Choroid plexus epithelial cell (primary cell): ENCODE data around the gene MIER2.

Experiments
- DNase-seq: peaks from one replicate; pipeline ENCODE4 v3.0.0-alpha.2; 2010; ENCODE audit warnings: low read depth
- H3K4me3 ChIP-seq: 2 replicates; pipeline ENCODE4 v1.5.1; 2011; ENCODE audit warnings: low read depth, mild to moderate bottlenecking, control low read depth, low read length, moderate library complexity
- CTCF ChIP-seq: conservative IDR thresholded peaks from 2 replicates; pipeline ENCODE4 v1.5.1; 2011; ENCODE audit warnings: low read depth, mild to moderate bottlenecking, control low read depth, inconsistent platforms, low read length, moderate library complexity

MIER2 gene

GRCh38 chr19:355134-355533 is 10.5 kb upstream of the MIER2 start:
- no peak for DNase-seq
- TF ChIP-seq CTCF: no peak
- no peak overlapping the region for H3K4me3 ChIP-seq

GRCh38 chr19:351976-352625 is 7.5 kb upstream of the MIER2 start:
- DNase-seq: no peak
- H3K4me3 ChIP-seq: no peak overlapping the region
- no peak for TF ChIP-seq CTCF

- peak; percentile 41 for TF ChIP-seq CTCF
- no peak for DNase-seq
- no peak overlapping the region for H3K4me3 ChIP-seq
Measured at GRCh38 chr19:347946-348861, 3.6 kb upstream of the MIER2 start.

- TF ChIP-seq CTCF: no peak
- H3K4me3 ChIP-seq: no peak overlapping the region
- no peak for DNase-seq
Measured at GRCh38 chr19:345320-345879, 804 bp upstream of the MIER2 start.

GRCh38 chr19:343941-344624 is 513 bp downstream of the MIER2 start:
- peak; percentile 21 for DNase-seq
- TF ChIP-seq CTCF: no peak
- H3K4me3 ChIP-seq: peak overlapping the region; percentile 58

- DNase-seq: peak; percentile 26
- no peak for TF ChIP-seq CTCF
- peak overlapping the region; percentile 58 for H3K4me3 ChIP-seq
Measured at GRCh38 chr19:343451-343931, 1.1 kb downstream of the MIER2 start.
